ENCODE results near the gene ZNF141. TPM values are rescaled to one million over a fixed set of nuclear protein-coding genes. Genes with fewer than 3 reads are reported as not detected.

ZNF141 gene
- total RNA-seq (2013; cell fraction: nucleolus; rRNA removed): 130 and 142 TPM in 2 replicates
- 16.5 and 22.9 TPM in 2 replicates for total RNA-seq (2014; rRNA removed)
- total RNA-seq (2014; rRNA removed; fragmentation: Illumina TruSeq; extraction: Trizol): 25.1 and 25.2 TPM in 2 replicates
- 16.0 and 16.7 TPM in 2 replicates for total RNA-seq (2021)
- 4.3 TPM for polyA plus RNA-seq (2011; ENCODE audit: low read depth)
- 6.1 and 10.2 TPM in 2 replicates for polyA plus RNA-seq (2011; rRNA removed)
- 3.0 TPM in 2 replicates for polyA plus RNA-seq (2011; cell fraction: cytosol; rRNA removed)
- polyA plus RNA-seq (2011; cell fraction: nucleus; rRNA removed): 6.2 and 7.0 TPM in 2 replicates
- 9.6 and 11.5 TPM in 2 replicates for polyA plus RNA-seq (2012)
- polyA plus RNA-seq (2014; fragmentation: Illumina TruSeq; extraction: Trizol): 15.5 and 19.0 TPM in 2 replicates
- 1 to 10 TPM; 3.9 to 5.4 TPM for polyA plus RNA-seq (2014; fragmentation: Nextera tagmentation; extraction: Ambion mirVana)
- 9.9 and 10.1 TPM in 2 replicates for polyA plus RNA-seq (2014; rRNA removed)
- 10 to 100 TPM in 1 of 2 experiments, 1 to 10 TPM in 1; 7.5 to 11.1 TPM for polyA plus RNA-seq (2016; fragmentation: Nextera tagmentation; extraction: Ambion mirVana)
- polyA minus RNA-seq (2011; rRNA and poly(A)+ RNA removed): 6.7 and 6.8 TPM in 2 replicates
- 2.4 and 4.9 TPM in 2 replicates for polyA minus RNA-seq (2011; cell fraction: cytosol; rRNA and poly(A)+ RNA removed)
- polyA minus RNA-seq (2011; cell fraction: nucleus; rRNA and poly(A)+ RNA removed): 6.4 and 9.0 TPM in 2 replicates
- percentile 86 among the genes with signal in this experiment for Bru-seq, nascent RNA
- percentile 81 among the genes with signal in this experiment for BruChase-seq, experiment 1, labeled RNA remaining after a 6-hour chase
- percentile 84 among the genes with signal in this experiment for BruChase-seq, experiment 2, labeled RNA remaining after a 2-hour chase
- long read RNA-seq, experiment 1, partial matches to known transcripts: 0 of 6 reads
- long read RNA-seq, experiment 1, other reads (novel, unspliced or antisense): 3 of 6 reads
- long read RNA-seq, experiment 2, transcript ZNF141-201 (4 exons, 2,970 nt): major isoform, 21 of 37 reads
- long read RNA-seq, experiment 2, partial matches to known transcripts: 4 of 37 reads
- long read RNA-seq, experiment 2, other reads (novel, unspliced or antisense): 7 of 37 reads

- 0 out of 4 replicates have a peak, but pooled peaks cover 0 to 6% of the 10 kb centered on the region in 2 experiments for H3K36me3 ChIP-seq (ENCODE audit: control insufficient read depth in 2 of 2, insufficient read depth in 2 of 2, low read length in 1 of 2)
- peak within 1 kb of the TSS; percentile 82 for H3K4me3 ChIP-seq
- ChIA-PET RAD21 (ENCODE audit: unreplicated experiment) (no interaction called here), SMC1A (ENCODE audit: uncharacterized antibody, unreplicated experiment) (interaction anchor here (0.8 kb wide), 1 partner anchor 11 kb away, joined by 4 read pairs; no protein-coding TSS in a partner anchor), CTCF (no interaction called here), POLR2A (no interaction called here)
- WGBS (ENCODE audit: insufficient coverage, insufficient replicate concordance, low lambda C conversion rate, missing lambda C conversion rate): under 1% methylated on average over 57 of the region's 59 CpGs
- H4K20me1 ChIP-seq (ENCODE audit: control insufficient read depth, insufficient read depth): no peaks in the 10 kb centered on the region
- ATAC-seq (peak; percentile 97), DNase-seq (ENCODE audit: low read depth, low spot score) (peak; percentile 95), FAIRE-seq (peak; percentile 99)
- BruUV-seq (replicated peaks): no TSS peak
- intact Hi-C loops (cut with micrococcal nuclease; ENCODE audit: unreplicated experiment): loop anchor here (5.0 kb wide), 1 partner anchor 95 kb away; no protein-coding TSS in a partner anchor
- peak within 1 kb of the TSS; percentile 91 for H3K27ac ChIP-seq (ENCODE audit: control insufficient read depth, insufficient read depth)
- peak within 1 kb of the TSS; percentile 84 for H3K4me2 ChIP-seq (ENCODE audit: control insufficient read depth, insufficient read depth)
- peaks cover 26% of the 10 kb centered on the region for H3K9me3 ChIP-seq (replicated peaks; ENCODE audit: control insufficient read depth, insufficient read depth, low read length)
- in situ Hi-C loops (cut with MboI): no loop called here
- no peaks in the 10 kb centered on the region for H3K4me1 ChIP-seq (ENCODE audit: control insufficient read depth, insufficient read depth, low read length)
- H2AFZ ChIP-seq (ENCODE audit: control insufficient read depth, low read depth, low read length): peak within 1 kb of the TSS; percentile 87
- peak within 1 kb of the TSS; percentile 90 for H3K9ac ChIP-seq (ENCODE audit: control insufficient read depth, insufficient read depth, low read length)
- no peaks in the 10 kb centered on the region for H3K27me3 ChIP-seq (replicated peaks in 1 of 2; ENCODE audit: control insufficient read depth in 2 of 2, insufficient read depth in 2 of 2, low read length in 1 of 2)
- peaks cover 36% of the 10 kb centered on the region for H3K79me2 ChIP-seq (ENCODE audit: control insufficient read depth, insufficient read depth, low read length)
- TF ChIP-seq SREBF1 (IDR thresholded peaks at IDR 0.05; ENCODE audit: low read length) (no peak), NFYA (IDR thresholded peaks at IDR 0.05; ENCODE audit: borderline replicate concordance, low read depth, low read length) (peak; percentile 76), GABPA (IDR thresholded peaks at IDR 0.05; ENCODE audit: low read depth) (peak; percentile 90), ZBTB40 (IDR thresholded peaks at IDR 0.05; ENCODE audit: borderline replicate concordance) (peak; percentile 89), FOS (IDR thresholded peaks at IDR 0.05; ENCODE audit: borderline replicate concordance, extremely low read depth, insufficient read length) (peak; percentile 82), DPF2 (IDR thresholded peaks at IDR 0.05) (peak; percentile 100), TAF1 (IDR thresholded peaks at IDR 0.05; ENCODE audit: borderline replicate concordance, low read depth, low read length) (peak; percentile 67; the same call in 1 of the 2 replicates), POLR2AphosphoS5 (IDR thresholded peaks at IDR 0.05; ENCODE audit: low read length) (peak; percentile 95), SMAD1 (IDR thresholded peaks at IDR 0.05; ENCODE audit: low read depth, partially characterized antibody) (peak; percentile 65), ELK1 (IDR thresholded peaks at IDR 0.05; ENCODE audit: low read depth, low read length) (peak; percentile 52; the same call in 1 of the 2 replicates), STAT1 (conservative IDR thresholded peaks at IDR 0.05) (peak; percentile 74; the same call in 1 of the 2 replicates), SPI1 (IDR thresholded peaks at IDR 0.05; ENCODE audit: borderline replicate concordance, insufficient read depth, low read depth, low read length) (no peak), HCFC1 (IDR thresholded peaks at IDR 0.05; ENCODE audit: low read length) (0 out of 2 replicates have a peak, but pooled peaks have one; percentile 7), NBN (IDR thresholded peaks at IDR 0.05) (peak; percentile 89; the same call in 1 of the 2 replicates), NR2C1 (IDR thresholded peaks at IDR 0.05) (peak; percentile 85)
Observed at GRCh38 chr4:337143-337931, at the start of gene ZNF141. ZNF141 (plus strand) TSS chr4:337814; CDS start chr4:337984, 170 bp downstream.
